ENCODE data around the gene NCOA3. TPM values are rescaled to one million over a fixed set of nuclear protein-coding genes. Genes with fewer than 3 reads are reported as not detected.

Gene NCOA3
- total RNA-seq, 1 donor: 53.3 TPM

DNA sequence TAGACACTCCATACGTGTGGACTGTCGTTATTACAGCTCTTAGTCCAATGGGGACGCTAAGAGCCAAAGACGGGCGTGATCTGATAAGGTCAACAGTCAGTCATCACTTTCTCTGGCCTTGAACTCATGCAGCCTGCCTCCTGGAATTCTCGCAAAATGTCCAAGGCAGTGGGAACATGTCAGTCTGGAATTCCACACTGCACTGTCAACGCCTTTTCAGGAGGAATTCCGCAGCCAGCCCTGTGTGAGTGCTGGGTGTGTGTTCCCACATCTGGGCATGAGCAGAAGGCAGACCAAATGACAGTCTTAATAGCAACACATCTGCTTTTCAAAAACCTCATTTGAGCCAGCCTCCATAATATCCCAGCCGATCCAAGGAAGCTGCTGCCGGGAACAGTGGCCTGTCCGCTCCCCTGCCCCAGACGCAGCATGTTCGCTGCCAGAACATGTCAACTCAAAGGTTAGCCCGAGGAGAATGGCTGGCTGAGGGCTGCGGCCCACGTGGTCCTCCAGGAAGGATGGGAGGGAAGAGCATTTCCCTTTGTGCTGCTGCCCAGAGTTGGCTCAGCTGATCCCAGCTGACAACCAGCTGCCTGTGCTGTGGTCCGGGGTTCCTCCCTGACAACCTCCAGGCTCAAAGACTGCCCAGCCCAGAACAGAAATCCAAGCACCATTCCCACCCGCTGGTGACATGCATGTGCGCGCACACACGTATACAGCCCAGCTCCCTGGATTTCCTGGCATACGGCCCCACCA lies 180.5 kb downstream of the NCOA3 start:
- TF ChIP-seq, protein P1, sequence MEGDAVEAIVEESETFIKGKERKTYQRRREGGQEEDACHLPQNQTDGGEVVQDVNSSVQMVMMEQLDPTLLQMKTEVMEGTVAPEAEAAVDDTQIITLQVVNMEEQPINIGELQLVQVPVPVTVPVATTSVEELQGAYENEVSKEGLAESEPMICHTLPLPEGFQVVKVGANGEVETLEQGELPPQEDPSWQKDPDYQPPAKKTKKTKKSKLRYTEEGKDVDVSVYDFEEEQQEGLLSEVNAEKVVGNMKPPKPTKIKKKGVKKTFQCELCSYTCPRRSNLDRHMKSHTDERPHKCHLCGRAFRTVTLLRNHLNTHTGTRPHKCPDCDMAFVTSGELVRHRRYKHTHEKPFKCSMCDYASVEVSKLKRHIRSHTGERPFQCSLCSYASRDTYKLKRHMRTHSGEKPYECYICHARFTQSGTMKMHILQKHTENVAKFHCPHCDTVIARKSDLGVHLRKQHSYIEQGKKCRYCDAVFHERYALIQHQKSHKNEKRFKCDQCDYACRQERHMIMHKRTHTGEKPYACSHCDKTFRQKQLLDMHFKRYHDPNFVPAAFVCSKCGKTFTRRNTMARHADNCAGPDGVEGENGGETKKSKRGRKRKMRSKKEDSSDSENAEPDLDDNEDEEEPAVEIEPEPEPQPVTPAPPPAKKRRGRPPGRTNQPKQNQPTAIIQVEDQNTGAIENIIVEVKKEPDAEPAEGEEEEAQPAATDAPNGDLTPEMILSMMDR (IDR thresholded peaks at IDR 0.05; ENCODE audit: insufficient read depth, low read length): no peak
- DNase-seq (ENCODE audit: low read depth): peak; percentile 66
- H3K4me3 ChIP-seq (ENCODE audit: low read depth, low read length): no peak overlapping the region

DNA sequence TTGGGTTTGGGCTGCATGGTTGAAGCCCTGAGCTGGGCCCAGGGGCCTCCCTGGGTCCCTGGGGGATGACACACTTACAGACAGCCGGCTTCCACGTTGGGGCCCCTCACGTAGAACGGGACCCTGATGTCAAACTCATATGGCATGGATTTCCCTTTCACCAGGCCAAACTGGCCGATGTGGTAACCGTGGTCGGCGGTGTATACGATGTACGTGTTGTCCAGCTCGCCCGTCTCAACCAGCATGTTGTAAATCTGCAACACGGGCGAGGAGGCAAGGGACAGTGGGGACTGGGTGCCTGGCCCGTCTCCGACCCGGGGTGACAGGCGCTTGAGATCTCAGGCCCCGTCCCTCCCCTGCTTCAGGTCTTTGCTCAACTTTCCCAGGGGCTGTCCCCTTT lies 181.2 kb downstream of the NCOA3 start:
- no peak overlapping the region for H3K4me3 ChIP-seq (ENCODE audit: low read depth, low read length)
- TF ChIP-seq, protein P1 (IDR thresholded peaks at IDR 0.05; ENCODE audit: insufficient read depth, low read length): no peak
- no peak for DNase-seq (ENCODE audit: low read depth)

DNA sequence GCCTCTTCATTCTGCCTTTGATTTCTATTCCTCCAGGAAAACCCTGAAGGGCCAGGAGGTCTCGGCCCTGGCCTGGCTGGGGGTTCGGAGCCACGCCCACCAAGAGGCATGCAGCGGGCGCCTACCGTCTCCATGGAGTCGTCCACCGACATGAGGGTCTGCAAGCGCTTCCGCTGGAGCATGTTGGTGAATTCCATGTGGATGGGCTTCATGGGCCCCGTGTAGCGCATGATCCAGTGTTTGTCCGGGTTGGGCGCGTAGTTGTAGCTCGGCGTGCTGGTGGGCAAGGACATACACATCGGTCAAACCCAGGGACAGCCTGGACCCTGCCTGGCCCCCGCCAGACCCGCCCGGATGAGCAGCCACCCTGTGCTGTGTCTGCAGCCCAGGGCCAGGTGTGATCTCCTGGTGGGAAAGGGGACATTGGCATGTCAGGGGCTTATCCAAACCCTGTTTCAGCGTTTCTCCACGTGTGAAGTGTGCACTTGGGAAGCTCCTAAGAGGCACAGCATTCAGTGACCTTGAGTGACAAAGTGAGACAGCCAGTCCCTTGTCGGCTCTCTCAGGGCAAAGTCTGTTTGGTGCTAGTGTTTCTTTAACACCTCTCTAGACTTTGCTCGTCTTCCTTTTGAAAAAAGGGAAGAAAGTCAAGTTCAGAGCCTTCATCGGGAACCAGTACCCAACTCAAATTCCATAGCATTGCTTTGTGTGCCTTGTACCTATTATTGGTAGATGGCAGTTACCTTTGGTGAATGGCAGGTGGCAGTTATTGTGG lies 182.8 kb downstream of the NCOA3 start:
- H3K4me3 ChIP-seq (ENCODE audit: low read depth, low read length): no peak overlapping the region
- no peak for DNase-seq (ENCODE audit: low read depth)
- TF ChIP-seq, protein P1 (IDR thresholded peaks at IDR 0.05; ENCODE audit: insufficient read depth, low read length): no peak

DNA sequence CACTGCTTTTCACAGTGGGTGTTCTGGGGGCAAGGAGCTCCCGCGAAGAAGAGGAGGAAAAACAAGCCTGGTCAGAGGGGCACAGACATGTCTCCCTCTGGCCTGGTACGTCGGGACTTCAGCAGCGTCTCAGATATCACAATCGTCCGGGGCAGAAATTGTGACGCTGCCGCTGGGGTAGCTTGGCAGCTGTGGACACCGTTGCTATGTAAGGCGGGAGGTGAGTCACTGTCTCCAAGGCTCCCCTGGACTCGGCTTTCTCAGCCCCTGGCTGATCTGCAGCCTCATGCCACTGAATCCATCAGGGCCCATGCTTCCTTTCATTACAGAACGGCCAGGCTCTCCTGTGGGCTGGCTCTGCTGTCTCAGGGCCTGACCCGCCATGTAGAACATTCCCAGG lies 184.9 kb downstream of the NCOA3 start:
- H3K4me3 ChIP-seq (ENCODE audit: low read depth, low read length): no peak overlapping the region
- no peak for DNase-seq (ENCODE audit: low read depth)
- TF ChIP-seq, protein P1 (IDR thresholded peaks at IDR 0.05; ENCODE audit: insufficient read depth, low read length): no peak

DNA sequence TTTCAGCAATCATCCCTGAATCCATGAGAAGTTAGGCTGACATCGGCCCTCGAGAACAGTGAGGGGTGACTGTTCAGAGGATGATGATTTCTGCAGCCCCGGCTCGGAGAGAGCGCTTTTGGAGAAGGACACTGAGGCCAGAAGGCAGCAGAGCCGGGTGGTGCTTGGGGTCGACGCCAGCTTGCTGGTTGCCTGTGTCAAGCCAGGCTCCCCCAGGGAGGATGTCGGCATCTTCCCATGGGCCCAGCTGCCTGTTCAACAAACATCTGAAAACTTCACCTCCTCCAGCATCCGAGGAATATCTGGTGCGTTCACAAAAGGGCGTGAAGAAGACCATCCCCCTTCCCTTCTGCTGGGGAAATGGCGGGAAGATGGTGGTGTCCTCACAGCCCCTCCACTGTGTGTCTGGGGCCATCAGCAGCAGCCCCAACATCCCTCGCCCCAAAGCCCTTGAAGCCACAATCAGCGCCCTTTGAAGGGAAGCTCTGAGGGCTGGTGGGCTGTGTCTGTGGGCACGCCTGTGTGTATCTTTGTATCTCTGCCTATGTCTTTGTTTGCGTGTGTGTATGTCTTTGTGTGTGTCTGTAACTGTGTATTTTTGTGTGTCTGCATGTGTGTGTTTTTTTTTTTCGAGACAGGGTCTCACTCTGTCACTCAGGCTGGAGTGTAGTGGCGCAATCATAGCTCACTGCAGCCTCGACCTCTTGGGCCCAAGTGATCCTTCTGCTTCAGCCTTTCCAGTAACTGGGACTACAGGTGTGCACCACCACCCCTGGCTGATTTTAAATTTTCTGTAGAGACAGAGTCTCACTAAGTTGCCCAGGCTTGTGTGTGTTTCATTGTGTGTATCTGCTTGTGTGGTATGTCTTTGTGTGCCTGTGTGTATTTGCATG lies 185.7 kb downstream of the NCOA3 start:
- H3K4me3 ChIP-seq (ENCODE audit: low read depth, low read length): no peak overlapping the region
- TF ChIP-seq, protein P1 (IDR thresholded peaks at IDR 0.05; ENCODE audit: insufficient read depth, low read length): no peak
- DNase-seq (ENCODE audit: low read depth): no peak

Measured in fibroblast of the aortic adventitia (primary cell).